AG09309 (cell line): ENCODE data around the gene STK39.

Experiments used
- DNase-seq: peaks from one replicate; pipeline ENCODE4 v3.0.0-alpha.2; 2010; ENCODE audit warnings: low read depth
- H3K4me3 ChIP-seq: 2 replicates; pipeline ENCODE4 v1.5.1; 2011; ENCODE audit warnings: mild to moderate bottlenecking, low read depth, low read length, moderate library complexity; ENCODE audit not compliant: control insufficient read depth
- TF ChIP-seq, protein P1 (sequence below): IDR thresholded peaks from 2 replicates; pipeline ENCODE4 v1.5.1; 2011; ENCODE audit warnings: mild to moderate bottlenecking, low read depth, low read length, inconsistent platforms; ENCODE audit not compliant: insufficient read depth, control insufficient read depth; ENCODE audit errors: missing control alignments

The STK39 gene

DNA sequence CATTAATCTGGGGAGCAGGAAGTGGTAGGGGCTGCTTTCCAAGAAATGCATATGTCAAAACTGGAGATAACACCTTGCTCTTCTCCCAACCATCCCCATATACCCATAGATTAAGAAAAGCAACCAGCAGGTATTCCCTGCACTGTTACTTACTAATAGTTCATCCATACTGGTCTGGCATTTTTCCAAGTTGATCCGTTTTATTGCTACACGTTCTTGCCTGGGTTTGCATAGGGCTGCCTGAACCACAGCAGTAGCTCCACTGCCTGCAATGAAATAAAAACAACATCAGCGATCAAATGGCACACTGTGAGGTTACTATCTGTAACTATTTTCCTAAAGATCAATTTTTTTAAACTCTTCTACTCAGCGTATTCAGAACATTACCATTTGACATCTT, 65.6 kb downstream of the STK39 start:
- no peak overlapping the region for H3K4me3 ChIP-seq
- TF ChIP-seq, protein P1, sequence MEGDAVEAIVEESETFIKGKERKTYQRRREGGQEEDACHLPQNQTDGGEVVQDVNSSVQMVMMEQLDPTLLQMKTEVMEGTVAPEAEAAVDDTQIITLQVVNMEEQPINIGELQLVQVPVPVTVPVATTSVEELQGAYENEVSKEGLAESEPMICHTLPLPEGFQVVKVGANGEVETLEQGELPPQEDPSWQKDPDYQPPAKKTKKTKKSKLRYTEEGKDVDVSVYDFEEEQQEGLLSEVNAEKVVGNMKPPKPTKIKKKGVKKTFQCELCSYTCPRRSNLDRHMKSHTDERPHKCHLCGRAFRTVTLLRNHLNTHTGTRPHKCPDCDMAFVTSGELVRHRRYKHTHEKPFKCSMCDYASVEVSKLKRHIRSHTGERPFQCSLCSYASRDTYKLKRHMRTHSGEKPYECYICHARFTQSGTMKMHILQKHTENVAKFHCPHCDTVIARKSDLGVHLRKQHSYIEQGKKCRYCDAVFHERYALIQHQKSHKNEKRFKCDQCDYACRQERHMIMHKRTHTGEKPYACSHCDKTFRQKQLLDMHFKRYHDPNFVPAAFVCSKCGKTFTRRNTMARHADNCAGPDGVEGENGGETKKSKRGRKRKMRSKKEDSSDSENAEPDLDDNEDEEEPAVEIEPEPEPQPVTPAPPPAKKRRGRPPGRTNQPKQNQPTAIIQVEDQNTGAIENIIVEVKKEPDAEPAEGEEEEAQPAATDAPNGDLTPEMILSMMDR: no peak
- DNase-seq: no peak

DNA sequence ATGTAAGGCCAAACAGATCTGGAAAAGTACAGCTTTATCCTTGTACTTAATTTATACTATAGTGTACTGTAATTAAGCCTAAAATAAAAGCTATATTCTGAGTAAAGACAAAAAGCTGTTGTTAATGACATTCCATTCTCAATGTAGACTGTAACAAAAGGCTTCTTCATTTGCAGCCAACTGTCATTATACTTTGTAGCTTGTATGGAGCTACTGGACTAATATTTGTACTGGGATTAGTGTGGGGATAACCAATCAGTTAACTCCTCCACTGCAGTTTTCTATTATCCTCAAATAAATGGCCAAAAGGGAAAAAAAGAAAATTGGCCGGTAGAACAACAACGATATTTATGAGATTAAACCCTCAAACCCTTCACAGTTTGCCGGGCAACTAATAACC, 66.5 kb downstream of the STK39 start:
- TF ChIP-seq, protein P1: no peak
- no peak for DNase-seq
- no peak overlapping the region for H3K4me3 ChIP-seq

DNA sequence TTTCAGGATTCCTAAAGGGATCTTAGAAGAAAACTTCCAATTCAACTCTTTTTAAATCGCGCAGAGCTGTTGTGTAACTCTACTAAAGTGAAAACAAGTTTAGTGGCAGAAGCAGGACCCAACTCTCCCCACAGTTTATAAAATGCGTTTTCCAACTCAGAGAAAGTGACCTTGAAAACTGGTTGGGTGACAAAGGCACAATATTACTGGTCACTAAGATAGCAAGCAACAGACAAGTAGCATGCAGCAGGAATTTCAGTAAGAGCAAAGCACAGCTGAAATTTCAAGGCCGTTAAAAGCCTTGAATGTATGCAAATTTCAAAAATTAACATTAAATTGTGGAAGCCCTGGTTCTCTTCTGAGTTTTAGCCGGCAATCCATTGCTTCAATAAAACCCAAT, 66.9 kb downstream of the STK39 start:
- DNase-seq: no peak
- TF ChIP-seq, protein P1: no peak
- H3K4me3 ChIP-seq: no peak overlapping the region

DNA sequence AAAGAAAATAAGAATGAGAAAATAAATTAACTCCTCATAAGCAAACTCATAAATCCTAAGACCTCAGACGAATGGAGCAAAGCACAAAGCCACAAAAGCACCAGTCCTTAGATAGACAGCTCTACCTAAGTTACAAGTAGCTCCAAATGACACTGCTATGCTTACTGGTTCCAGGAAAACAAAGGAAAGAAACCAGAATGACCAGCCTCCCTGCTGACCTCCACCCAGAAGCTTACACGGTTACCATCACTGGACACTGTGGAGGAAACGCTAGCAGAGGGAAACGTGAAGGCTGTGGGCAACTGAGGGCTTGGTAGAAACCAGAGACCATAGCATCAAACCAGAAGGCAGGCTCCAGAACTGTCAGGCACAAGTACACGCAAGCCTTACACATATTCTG, 67.8 kb downstream of the STK39 start:
- TF ChIP-seq, protein P1: no peak
- H3K4me3 ChIP-seq: no peak overlapping the region
- DNase-seq: no peak

DNA sequence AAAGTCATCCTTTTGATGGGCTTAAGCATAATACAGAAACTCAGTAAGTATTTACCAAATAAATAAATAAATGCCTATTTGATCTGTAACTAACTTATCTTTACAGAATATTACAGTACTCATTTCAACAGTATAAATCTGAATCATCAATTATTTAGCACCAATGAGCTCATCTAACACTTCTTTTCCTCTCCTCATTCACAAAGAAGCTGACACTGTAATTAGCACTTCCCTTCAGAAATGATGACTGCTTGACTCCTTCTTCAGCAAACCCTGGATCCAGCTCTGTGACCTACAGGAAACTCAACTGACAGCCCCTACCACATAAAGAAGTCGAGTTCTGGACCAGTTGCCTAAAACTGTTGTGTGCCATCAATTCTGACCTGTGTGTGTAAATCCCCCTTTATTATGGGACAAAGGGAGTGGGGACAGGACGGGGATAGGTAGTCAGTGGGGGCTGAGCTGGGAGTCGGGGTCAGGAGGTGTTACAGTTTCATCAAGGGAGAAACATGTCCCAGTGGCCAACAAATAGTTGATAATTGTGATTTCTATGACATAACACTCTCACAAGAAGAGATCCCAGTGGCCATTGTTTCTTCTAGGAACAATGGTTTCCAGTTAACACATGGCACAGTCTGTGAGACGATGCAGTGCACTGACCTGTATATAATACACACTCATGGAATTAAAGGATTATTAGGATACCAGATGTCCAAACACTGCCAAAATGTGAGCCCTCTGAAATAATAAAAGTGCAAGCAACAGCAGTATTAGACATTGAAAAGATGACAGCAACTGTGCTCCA, 68.7 kb downstream of the STK39 start:
- no peak overlapping the region for H3K4me3 ChIP-seq
- DNase-seq: no peak
- TF ChIP-seq, protein P1: no peak

DNA sequence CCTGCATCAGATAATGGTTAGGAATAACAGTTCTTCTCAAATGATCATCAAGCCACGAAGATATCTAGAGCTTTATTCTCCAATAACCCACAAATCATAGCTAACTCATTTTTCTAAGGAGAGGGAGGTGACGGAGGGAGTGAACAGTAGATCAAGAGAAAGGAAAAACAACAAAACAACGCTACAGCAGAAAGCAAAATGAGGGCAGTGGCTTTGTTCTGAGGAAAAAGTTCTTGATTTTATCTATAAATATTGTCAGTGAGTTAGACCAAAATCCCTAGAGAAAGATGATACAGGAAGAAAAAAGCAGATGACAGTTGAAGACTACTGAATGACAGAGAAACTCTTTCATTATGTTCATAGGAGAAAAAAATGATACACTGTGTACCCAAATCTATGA, 71.0 kb downstream of the STK39 start:
- TF ChIP-seq, protein P1: no peak
- no peak for DNase-seq
- no peak overlapping the region for H3K4me3 ChIP-seq

DNA sequence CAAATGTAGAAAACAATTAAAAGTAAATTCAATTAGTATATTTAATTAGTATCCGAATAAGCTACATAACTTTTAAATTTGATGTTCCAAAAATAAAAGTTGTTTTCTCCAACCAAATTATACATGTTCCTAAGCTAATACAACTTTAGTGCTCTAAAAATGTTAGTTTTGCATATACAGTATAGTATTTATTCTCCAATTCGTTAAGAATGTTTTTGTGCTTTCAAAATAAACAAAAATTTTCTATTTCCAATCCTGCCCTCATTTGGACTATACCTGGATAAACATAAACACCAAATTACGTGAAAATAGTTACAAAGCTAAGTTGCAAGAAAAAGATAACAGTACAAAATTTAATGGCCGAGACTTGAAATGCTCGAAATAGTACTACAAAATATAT, 71.9 kb downstream of the STK39 start:
- TF ChIP-seq, protein P1: no peak
- no peak for DNase-seq
- H3K4me3 ChIP-seq: no peak overlapping the region
